GM23338 (cell line): ENCODE data around the gene ITIH5.

Source experiments
- CREB1 ChIP-seq: fragments of 250-450 bp; sonication (Bioruptor Pico); IDR thresholded peaks from 2 replicates; pipeline ENCODE4 v1.5.0; 2020; ENCODE audit warnings: low read depth, mild to moderate bottlenecking, moderate library complexity
- EZH2 ChIP-seq: fragments of 200-600 bp; sonication (generic); IDR thresholded peaks from one replicate; pipeline ENCODE4 v1.8.0; 2017; ENCODE audit warnings: antibody characterized with exemption, mild to moderate bottlenecking, low read depth; ENCODE audit not compliant: unreplicated experiment
- EZH2phosphoT487 ChIP-seq: fragments of 200-600 bp; sonication (generic); IDR thresholded peaks from one replicate; pipeline ENCODE4 v1.8.1; 2018; ENCODE audit warnings: antibody characterized with exemption; ENCODE audit not compliant: unreplicated experiment
- JUNB ChIP-seq: IDR thresholded peaks from one replicate; pipeline ENCODE4 v1.6.1; 2016; ENCODE audit warnings: antibody characterized with exemption; ENCODE audit not compliant: unreplicated experiment
- NANOG ChIP-seq: IDR thresholded peaks from 2 replicates; pipeline ENCODE4 v1.6.1; 2016; ENCODE audit warnings: antibody characterized with exemption, borderline replicate concordance
- POLR2AphosphoS5 ChIP-seq: IDR thresholded peaks from 2 replicates; pipeline ENCODE4 v1.6.1; 2016; ENCODE audit warnings: antibody characterized with exemption, low read depth
- REST ChIP-seq: IDR thresholded peaks from one replicate; pipeline ENCODE4 v1.6.1; 2018; ENCODE audit warnings: antibody characterized with exemption; ENCODE audit not compliant: unreplicated experiment
- STAT1 ChIP-seq: IDR thresholded peaks from one replicate; pipeline ENCODE4 v1.6.1; 2016; ENCODE audit warnings: antibody characterized with exemption; ENCODE audit not compliant: unreplicated experiment
- ZNF114 ChIP-seq: fragments of 250-450 bp; sonication (Bioruptor Pico); IDR thresholded peaks from 2 replicates; pipeline ENCODE4 v1.5.0; 2020; ENCODE audit warnings: mild to moderate bottlenecking, moderate library complexity
- ZNF331 ChIP-seq: fragments of 250-450 bp; sonication (Bioruptor Pico); IDR thresholded peaks from 2 replicates; pipeline ENCODE4 v1.5.0; 2020; ENCODE audit warnings: low read depth, mild to moderate bottlenecking, moderate library complexity
- ZNF462 ChIP-seq: fragments of 250-450 bp; sonication (Bioruptor Pico); IDR thresholded peaks from 2 replicates; pipeline ENCODE4 v1.5.0; 2020; ENCODE audit warnings: mild to moderate bottlenecking, moderate library complexity
- TF ChIP-seq, protein P1 (sequence below), 2 experiments: fragments of 200-600 bp in 1 of 2; sonication (generic) in 1 of 2; conservative IDR thresholded peaks; 2 replicates each; pipeline versions ENCODE4 v1.5.1 to v1.6.1; 2016 to 2017; ENCODE audit warnings: antibody characterized with exemption in 2 of 2, low read depth in 2 of 2, mild to moderate bottlenecking in 2 of 2, moderate library complexity in 1 of 2
- TF ChIP-seq, protein P2 (sequence below): IDR thresholded peaks from 2 replicates; pipeline ENCODE4 v1.6.1; 2016; ENCODE audit warnings: antibody characterized with exemption

- TF ChIP-seq, protein P1, sequence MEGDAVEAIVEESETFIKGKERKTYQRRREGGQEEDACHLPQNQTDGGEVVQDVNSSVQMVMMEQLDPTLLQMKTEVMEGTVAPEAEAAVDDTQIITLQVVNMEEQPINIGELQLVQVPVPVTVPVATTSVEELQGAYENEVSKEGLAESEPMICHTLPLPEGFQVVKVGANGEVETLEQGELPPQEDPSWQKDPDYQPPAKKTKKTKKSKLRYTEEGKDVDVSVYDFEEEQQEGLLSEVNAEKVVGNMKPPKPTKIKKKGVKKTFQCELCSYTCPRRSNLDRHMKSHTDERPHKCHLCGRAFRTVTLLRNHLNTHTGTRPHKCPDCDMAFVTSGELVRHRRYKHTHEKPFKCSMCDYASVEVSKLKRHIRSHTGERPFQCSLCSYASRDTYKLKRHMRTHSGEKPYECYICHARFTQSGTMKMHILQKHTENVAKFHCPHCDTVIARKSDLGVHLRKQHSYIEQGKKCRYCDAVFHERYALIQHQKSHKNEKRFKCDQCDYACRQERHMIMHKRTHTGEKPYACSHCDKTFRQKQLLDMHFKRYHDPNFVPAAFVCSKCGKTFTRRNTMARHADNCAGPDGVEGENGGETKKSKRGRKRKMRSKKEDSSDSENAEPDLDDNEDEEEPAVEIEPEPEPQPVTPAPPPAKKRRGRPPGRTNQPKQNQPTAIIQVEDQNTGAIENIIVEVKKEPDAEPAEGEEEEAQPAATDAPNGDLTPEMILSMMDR (conservative IDR thresholded peaks at IDR 0.05; ENCODE audit: low read depth in 2 of 2) = no peak
- TF ChIP-seq POLR2AphosphoS5 (no peak), EZH2 (no peak), REST (no peak), CREB1 (no peak), EZH2phosphoT487 (no peak), STAT1 (no peak), NANOG (no peak), ZNF462 (CRISPR knock-in tag) (no peak), ZNF331 (no peak), JUNB (no peak), ZNF114 (no peak)
- TF ChIP-seq, protein P2, sequence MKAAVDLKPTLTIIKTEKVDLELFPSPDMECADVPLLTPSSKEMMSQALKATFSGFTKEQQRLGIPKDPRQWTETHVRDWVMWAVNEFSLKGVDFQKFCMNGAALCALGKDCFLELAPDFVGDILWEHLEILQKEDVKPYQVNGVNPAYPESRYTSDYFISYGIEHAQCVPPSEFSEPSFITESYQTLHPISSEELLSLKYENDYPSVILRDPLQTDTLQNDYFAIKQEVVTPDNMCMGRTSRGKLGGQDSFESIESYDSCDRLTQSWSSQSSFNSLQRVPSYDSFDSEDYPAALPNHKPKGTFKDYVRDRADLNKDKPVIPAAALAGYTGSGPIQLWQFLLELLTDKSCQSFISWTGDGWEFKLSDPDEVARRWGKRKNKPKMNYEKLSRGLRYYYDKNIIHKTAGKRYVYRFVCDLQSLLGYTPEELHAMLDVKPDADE = no peak
Measured at GRCh38 chr10:7544203-7544602, 122.6 kb downstream of the ITIH5 start.
